GM18909 (cell line): Measurements from ENCODE around the gene ARL5B.
A peak's percentile ranks its signal among the peaks of the same experiment; 100 is the strongest.

ENCODE experiments used
- ATAC-seq: cut with Tn5 transposase; IDR thresholded peaks from one replicate; pipeline ENCODE4 v1.9.1; 2021; ENCODE audit warnings: mild to moderate bottlenecking; ENCODE audit not compliant: unreplicated experiment, poor library complexity

The ARL5B gene

GRCh38 chr10:18656724-18657123 lies 2.5 kb upstream of the ARL5B start:
- no peak for ATAC-seq

- peak; percentile 1 for ATAC-seq
Measured at GRCh38 chr10:18658271-18659124, 733 bp upstream of the ARL5B start.

GRCh38 chr10:18659819-18660535 lies 746 bp downstream of the ARL5B start:
- ATAC-seq: peak; percentile 21

GRCh38 chr10:18660816-18661431 lies 1.7 kb downstream of the ARL5B start:
- ATAC-seq: no peak

GRCh38 chr10:18664841-18665478 lies 5.7 kb downstream of the ARL5B start:
- ATAC-seq: no peak

GRCh38 chr10:18665815-18666558 lies 6.8 kb downstream of the ARL5B start:
- ATAC-seq: no peak

GRCh38 chr10:18666810-18667209 lies 7.6 kb downstream of the ARL5B start:
- ATAC-seq: no peak

GRCh38 chr10:18668026-18668425 lies 8.8 kb downstream of the ARL5B start:
- ATAC-seq: no peak

GRCh38 chr10:18675086-18675801 lies 16.0 kb downstream of the ARL5B start:
- ATAC-seq: no peak

- no peak for ATAC-seq
Measured at GRCh38 chr10:18680754-18681153, 21.5 kb downstream of the ARL5B start.

- ATAC-seq: no peak
Measured at GRCh38 chr10:18681366-18681765, 22.1 kb downstream of the ARL5B start.

GRCh38 chr10:18681971-18682411 lies 22.8 kb downstream of the ARL5B start:
- ATAC-seq: no peak

- ATAC-seq: no peak
Measured at GRCh38 chr10:18683427-18683826, 24.2 kb downstream of the ARL5B start.

- ATAC-seq: no peak
Measured at GRCh38 chr10:18684416-18684815, 25.2 kb downstream of the ARL5B start.

- ATAC-seq: no peak
Measured at GRCh38 chr10:18684953-18685352, 25.7 kb downstream of the ARL5B start.

- no peak for ATAC-seq
Measured at GRCh38 chr10:18685555-18685954, 26.3 kb downstream of the ARL5B start.

- ATAC-seq: no peak
Measured at GRCh38 chr10:18687195-18687594, 28.0 kb downstream of the ARL5B start.

GRCh38 chr10:18687706-18688105 lies 28.5 kb downstream of the ARL5B start:
- ATAC-seq: no peak

GRCh38 chr10:18689498-18689897 lies 30.3 kb downstream of the ARL5B start:
- no peak for ATAC-seq
